Mesenteric fat pad (tissue), 1 donor: ENCODE results near the gene RASL11B. TPM values are rescaled to one million over a fixed set of nuclear protein-coding genes. Genes with fewer than 3 reads are reported as not detected.

Source experiments
- DNase-seq: peaks from one replicate; pipeline ENCODE4 v3.0.0-alpha.2; 2020; ENCODE audit warnings: low spot score
- total RNA-seq: library from RNA; stranded (reverse); fragmentation: NEBNext Ultra II Directional; extraction: Animal tissue kit (Norgen Biotek cat#: 25700); gene quantifications from one replicate; pipeline ENCODE4 v1.2.1, GENCODE V29; 2021
- donor health status: DM: yes; HTN: yes; CAD: no.

RASL11B gene
- total RNA-seq, 1 donor from 2014 or later = 0.77 TPM

GRCh38 chr4:52842792-52843191 lies 19.3 kb upstream of the RASL11B start:
- DNase-seq = no peak

GRCh38 chr4:52843351-52843750 lies 18.8 kb upstream of the RASL11B start:
- no peak for DNase-seq

GRCh38 chr4:52843958-52844357 lies 18.2 kb upstream of the RASL11B start:
- DNase-seq = no peak

GRCh38 chr4:52844596-52844995 lies 17.5 kb upstream of the RASL11B start:
- no peak for DNase-seq

- no peak for DNase-seq
Observed at GRCh38 chr4:52846502-52846901, 15.6 kb upstream of the RASL11B start.

GRCh38 chr4:52848254-52848653 lies 13.9 kb upstream of the RASL11B start:
- DNase-seq = no peak

GRCh38 chr4:52850406-52851124 lies 11.6 kb upstream of the RASL11B start:
- DNase-seq = no peak

- no peak for DNase-seq
Observed at GRCh38 chr4:52852041-52852440, 10.1 kb upstream of the RASL11B start.

GRCh38 chr4:52852711-52853110 lies 9.4 kb upstream of the RASL11B start:
- no peak for DNase-seq

GRCh38 chr4:52853351-52853750 lies 8.8 kb upstream of the RASL11B start:
- DNase-seq = no peak

GRCh38 chr4:52856801-52857200 lies 5.3 kb upstream of the RASL11B start:
- no peak for DNase-seq

- DNase-seq = no peak
Observed at GRCh38 chr4:52860361-52860760, 1.8 kb upstream of the RASL11B start.

- no peak for DNase-seq
Observed at GRCh38 chr4:52861171-52861823, 820 bp upstream of the RASL11B start.

- no peak for DNase-seq
Observed at GRCh38 chr4:52862639-52863161, 583 bp downstream of the RASL11B start.

- DNase-seq = no peak
Observed at GRCh38 chr4:52863324-52863723, 1.2 kb downstream of the RASL11B start.

- no peak for DNase-seq
Observed at GRCh38 chr4:52864793-52865192, 2.7 kb downstream of the RASL11B start.

- DNase-seq = no peak
Observed at GRCh38 chr4:52865300-52865699, 3.2 kb downstream of the RASL11B start.

GRCh38 chr4:52866734-52867133 lies 4.6 kb downstream of the RASL11B start:
- DNase-seq = no peak

- DNase-seq = no peak
Observed at GRCh38 chr4:52867163-52867562, 5.0 kb downstream of the RASL11B start.

GRCh38 chr4:52868133-52868532 lies 6.0 kb downstream of the RASL11B start:
- DNase-seq = no peak

- DNase-seq = no peak
Observed at GRCh38 chr4:52869196-52869595, 7.1 kb downstream of the RASL11B start.

- no peak for DNase-seq
Observed at GRCh38 chr4:52869656-52870055, 7.5 kb downstream of the RASL11B start.

GRCh38 chr4:52870225-52870624 lies 8.1 kb downstream of the RASL11B start:
- DNase-seq = no peak
